GM18502 (cell line): ENCODE results near the gene CADPS2.

ENCODE experiments used
- ATAC-seq: cut with Tn5 transposase; IDR thresholded peaks from one replicate; pipeline ENCODE4 v1.9.1; 2021; ENCODE audit warnings: mild to moderate bottlenecking; ENCODE audit not compliant: unreplicated experiment, poor library complexity

CADPS2 gene

DNA sequence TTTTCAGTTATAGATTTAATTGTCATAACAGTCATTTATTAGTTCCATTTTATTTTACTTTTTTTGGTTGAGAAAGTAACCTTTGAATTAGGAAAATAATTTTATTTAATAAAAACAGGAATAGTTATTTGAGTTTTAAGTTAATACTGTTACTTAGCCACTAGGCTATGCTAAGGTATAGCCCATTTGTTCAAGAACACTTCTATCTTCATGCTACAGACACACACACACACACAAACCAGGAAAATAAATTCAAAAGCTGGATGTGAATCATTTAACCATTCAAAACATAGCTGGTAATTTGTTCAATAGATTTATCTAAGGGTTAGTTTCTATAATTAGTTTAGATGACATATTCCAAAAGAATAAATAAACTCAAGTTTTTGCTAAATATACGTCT is 335.7 kb downstream of the CADPS2 start:
- ATAC-seq: no peak

DNA sequence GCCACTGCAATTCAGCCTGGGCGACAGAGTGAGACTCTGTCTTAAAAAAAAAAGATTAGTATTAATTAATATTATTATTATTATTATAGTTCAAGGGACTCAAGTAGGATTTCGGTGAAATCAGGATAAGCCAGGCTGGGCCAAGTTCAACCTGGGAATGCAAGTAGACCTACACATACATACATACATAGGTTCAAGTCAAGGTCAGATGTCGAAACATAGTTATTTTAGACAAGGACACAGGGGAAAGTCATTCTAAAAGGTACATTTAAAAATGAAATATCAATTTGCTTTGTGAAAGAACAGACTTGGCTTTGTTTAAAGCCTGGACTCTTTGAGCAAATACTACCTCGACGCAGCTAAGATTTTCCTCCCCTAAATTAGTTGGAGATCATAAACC is 336.7 kb downstream of the CADPS2 start:
- no peak for ATAC-seq

DNA sequence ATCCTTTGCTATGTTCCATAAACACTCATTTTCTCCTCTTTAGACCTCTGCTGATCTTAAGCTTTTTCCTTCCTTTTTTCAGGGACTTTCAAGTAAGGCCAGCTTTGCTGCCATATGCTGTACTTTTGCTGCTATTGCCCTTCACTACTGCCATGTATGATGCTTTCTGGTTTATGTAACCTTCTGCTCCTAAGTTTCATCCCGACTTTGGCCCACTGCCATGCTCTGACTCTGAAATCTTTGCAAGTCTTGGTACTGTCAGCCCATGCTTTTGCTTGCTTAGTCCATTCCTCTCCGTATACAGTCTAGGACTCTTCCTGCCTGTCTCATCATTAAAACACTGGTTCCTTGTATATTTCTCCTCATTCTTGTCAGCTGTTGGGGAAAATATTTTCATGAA is 339.8 kb downstream of the CADPS2 start:
- no peak for ATAC-seq

DNA sequence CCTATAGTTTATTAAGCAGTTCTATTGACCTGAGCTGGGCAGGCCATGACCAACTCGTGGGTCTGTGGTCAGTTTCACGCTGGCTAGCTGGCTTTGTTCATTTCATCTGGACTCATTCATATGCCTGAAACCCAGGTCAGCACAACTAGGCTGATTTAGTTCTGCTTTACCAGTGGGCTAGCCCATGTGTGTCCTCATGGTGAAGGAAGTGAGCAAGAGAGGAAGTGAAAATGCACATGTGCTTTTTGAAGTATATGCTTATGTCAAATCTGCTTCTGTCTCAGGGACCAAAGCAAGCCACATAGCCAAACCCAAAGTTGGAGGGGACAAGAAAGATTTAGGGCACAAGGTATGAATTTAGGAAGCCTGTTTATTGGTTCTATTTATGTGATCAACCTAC is 341.8 kb downstream of the CADPS2 start:
- ATAC-seq: peak; percentile 97

DNA sequence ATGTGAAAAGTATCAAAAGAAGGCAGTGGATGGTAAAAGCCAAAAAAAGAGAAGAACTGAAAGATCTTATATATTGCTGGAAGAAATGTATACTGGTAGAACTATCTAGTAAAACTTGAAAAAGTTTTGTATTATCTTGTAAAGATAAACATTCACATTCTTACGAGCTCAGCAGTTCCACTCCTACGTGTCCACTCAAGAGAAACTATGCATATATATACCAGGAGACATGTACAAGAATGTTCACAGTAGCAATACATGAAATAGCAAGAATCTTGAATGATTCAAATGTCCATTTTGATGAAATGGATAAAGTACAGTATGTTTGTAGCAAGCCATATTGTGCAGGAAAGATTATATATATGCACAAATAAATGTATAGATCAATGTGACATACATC is 342.4 kb downstream of the CADPS2 start:
- ATAC-seq: no peak

DNA sequence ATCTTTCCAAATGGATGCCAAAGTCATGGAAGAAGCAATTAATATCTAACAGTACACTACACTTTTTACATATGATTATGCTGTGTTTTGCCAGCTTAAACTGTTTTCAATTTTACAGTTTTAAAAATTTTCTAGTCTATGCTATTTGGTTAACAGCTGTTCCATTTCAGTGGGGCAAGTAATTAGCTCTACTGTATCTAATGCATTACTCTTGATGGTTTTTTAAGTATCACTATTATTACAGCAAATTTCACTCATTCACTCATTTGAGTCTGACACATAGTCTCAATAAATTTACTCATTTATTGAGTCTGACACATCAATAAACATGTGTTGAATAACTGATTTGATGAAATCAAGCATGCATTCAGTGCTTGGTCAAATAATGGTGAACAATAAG is 343.1 kb downstream of the CADPS2 start:
- no peak for ATAC-seq

DNA sequence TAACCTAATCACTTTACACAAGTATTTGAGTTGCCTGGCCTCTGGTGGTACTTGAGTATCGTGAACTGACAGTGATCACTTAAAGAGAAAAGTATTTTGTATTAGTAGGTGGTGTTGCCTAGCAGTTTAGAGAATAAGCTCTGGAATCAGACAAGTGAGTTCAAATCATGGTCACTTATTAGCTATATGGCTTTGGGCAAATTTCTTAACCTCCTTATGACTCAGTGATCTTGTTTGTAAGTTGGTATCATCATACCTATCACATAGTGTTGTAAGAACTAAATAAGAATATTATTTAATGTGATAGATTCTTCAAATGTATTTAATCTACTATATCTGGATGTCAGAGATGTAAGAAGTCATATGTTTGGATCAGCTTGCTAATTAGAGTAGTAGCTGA is 351.2 kb downstream of the CADPS2 start:
- ATAC-seq: no peak

DNA sequence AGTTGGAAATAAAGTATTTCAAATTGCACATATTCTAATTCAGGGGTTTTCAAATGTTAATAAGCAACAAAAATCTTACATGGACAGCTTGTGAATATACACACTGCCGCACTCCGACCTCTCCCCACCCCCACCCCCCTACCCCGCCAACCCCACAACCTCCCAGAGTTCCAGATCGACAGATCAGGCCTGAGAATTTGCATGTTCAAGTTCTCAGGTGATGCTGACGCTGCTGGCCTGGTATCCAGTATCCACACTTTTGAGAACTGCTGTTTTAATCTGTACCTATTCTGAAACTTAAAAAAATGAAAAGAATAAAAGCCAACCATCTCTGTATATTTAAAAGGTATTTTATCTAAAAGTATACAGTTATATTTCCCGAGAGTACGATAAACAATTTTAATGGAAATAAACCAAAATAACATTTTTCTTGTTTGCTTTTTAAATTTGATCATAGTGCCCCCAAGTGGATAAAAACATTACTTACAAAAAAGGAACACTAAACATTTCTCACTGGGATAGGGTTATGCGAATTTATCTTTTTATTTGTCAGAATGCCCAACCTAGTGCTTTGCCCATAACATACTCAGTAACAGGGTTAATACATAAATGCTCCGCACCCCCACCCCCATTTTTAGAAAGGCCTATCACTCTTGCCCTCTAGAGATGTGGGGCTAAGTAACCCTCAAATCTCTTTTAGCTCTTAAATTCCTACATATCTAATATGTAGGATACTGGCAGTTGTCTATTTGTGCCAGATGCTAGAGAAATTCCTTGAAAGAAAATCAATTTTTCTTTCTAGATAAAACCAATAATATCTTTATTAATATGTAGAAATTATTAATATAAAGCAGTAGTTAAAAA is 353.6 kb downstream of the CADPS2 start:
- ATAC-seq: no peak

DNA sequence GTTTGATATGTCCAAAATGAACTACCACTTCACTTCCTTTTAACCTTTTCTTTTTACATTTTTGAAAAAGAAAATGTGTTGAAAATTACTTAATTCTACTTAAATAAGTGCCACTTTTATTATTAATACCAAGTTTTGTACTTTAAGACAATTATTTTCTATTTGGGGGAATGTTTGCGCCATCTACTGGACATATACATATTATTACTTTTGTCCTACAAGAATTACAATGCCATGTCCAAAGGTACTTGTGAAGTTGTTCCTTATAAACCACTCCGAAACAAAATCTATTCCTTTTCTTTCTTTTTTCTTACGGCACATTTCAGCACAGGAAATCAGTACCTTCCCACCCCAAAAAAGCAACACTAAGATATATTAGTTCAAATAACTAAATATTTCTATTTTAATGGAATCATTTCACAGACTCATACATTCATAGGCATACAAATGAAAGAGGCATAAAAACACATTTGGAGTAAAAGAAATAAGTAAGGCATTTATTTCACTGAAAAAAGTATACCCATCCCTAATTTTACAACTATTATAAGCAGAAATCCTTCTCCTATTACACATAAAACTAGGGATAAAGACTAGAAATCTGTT is 357.3 kb downstream of the CADPS2 start:
- ATAC-seq: no peak

DNA sequence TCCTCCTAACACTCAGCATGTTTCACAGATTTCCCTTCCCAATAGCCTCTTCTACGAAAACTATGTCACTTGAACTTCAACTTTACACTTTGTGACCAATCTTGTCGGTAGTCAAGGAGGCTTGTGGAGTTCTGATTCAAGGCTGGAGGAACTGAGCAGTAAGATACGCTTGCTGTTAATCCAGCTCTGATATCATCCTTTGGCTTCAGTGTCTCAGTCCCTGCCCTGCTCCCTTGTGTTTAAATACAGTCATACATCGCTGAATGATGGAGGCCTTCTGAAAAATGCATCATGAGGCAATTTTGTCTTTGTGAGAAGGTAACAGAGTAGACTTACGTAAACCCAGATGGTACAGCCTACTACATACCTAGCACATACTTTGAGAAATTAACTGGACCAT is 360.9 kb downstream of the CADPS2 start:
- ATAC-seq: no peak

DNA sequence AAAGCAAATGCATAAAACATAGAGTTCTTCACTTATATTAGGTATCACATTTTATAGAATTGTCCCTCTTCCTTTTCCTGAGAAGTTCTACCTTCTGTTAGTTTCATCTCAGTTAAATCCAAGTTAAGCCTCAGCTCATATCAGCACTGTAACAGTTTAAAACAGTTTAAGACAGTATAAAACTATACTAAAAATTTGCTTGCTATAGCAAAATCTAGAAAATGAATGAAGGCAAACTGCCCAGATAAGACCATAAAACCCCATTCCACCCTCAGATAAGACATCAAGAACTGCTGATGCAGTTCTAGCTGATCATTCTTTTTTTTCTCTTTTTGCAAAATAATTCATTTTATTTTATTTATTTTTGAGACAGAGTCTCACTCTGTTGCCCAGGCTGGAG is 364.5 kb downstream of the CADPS2 start:
- no peak for ATAC-seq

DNA sequence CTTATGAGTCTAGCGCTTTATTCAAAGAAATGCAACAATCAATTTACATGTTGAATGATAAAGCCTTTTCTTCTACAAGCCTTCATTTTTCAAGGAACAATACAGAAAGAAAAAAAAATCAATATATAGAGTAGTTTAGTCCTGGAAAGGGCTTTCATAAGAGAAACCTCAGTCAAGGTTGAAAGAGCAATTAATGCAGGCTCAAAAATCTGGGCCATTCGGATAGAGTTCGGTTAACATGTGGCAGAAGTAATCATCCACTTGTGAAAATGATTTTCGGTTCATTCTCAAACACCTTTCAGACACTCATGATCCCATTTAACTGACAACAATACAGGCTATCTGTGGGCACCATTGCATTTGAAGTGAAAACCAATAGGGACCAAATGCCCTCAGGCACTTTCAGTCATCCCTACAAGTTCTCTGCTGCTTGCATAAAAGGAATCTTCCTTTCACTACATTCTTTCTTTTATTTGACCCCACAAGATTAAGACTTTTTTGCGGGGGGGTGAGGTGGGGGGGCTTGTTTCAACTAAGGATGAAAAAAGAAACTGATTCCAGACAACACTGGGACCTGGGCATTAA is 365.2 kb downstream of the CADPS2 start:
- no peak for ATAC-seq

DNA sequence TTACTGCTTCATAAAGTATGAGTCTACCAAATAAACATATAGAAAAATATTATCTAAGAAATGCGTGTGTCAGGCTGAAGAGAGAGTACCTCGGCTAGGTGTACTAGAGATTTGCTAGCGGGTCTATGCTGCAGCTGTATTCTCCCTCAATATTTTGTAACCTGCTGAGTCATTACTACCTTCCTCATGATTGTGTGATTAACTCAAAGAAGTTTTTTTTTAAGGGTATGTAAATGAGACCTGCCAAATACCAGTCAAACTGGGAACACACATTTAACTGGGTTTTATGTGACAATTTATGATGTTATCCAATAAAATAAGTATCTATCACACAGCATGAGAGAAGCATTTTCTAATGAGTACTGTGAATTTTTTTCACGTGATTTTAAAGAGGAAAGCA is 367.8 kb downstream of the CADPS2 start:
- ATAC-seq: peak; percentile 74

DNA sequence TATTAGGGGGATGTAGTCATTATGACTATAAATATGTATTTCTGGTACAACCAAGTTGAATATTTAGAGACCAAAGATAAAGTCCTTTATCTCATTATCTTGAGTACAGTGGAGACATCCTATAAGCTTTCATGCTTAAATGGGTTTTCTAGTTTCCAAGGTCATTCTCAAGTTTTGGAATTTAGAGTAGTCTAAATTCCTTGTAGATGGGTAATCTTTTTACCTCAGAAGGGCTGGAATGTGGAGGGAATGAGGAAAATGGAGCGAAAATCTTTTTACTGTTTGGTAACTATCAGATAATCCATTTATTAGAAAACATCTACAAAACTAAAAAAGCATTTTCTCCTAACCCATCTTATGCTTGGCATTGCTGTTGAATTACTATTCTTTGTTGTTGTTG is 368.7 kb downstream of the CADPS2 start:
- ATAC-seq: no peak

DNA sequence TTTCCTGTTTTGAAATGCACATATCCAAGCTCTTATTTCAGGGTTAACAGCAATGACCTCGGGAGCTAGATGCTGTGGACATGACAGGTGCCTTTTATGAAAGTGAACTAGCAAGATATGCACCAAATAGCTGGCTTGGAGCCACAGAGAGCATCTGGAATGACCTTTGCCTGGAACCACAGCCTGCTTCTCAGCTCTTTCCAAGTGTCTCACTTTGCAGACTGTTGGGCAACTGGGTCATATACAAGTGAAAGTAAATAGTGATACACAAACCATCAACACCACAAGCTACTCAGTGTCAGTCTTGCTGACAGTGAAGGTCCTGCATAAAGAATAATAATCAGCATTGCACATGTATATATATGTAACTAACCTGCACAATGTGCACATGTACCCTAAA is 370.9 kb downstream of the CADPS2 start:
- no peak for ATAC-seq

DNA sequence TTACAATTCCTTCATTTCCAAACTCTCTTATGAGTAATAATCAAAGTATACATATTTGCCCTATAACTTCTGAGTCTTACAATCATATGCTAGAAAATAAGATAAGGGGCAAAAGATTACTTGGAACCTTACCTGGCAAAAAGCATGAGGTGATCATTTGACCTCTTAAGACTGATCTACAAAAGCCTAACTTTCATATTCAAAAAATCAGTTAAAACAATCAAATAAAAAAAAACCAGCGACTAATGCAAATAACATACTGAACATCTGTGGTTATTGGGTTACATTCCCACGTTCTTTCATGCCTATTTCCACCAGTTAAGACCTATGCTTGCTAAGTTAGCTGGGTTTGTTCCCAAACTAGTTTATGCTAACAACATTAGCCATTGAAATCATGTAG is 375.0 kb downstream of the CADPS2 start:
- no peak for ATAC-seq

DNA sequence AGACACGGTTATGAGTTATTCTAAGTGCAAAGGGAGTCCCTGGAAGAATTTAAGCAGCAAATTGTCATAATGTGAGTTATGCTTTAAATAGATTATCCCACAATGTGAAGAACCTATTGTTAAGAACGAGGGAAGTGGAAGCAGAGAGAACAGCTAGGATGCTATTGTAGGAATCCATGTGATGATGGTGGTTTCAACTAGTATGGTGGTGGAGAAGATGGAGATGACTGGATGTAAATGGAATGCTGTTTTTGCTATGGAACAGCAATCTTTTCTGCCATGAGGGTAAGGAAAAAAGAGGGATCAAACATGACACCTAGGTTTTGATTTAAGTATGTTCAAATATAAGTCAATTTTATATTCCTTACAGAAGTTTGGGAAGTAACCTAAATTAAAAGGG is 378.7 kb downstream of the CADPS2 start:
- ATAC-seq: no peak

DNA sequence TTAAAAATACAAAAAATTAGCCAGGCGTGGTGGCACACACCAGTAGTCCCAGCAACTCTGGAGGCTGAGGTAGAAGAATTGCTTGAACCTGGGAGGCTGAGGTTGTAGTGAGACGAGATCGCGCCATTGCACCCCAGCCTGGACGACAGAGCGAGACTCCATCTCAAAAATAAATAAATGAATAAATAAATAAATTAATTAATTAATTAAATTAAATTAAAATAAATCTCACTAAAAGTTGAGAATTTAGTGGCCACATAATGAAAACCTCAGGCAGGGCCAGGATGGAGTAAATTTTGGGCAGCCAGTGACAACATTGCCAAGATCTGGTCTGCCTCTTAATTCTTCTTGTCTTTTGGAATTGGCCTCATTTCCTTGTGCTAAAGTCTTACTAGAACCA is 394.3 kb downstream of the CADPS2 start:
- ATAC-seq: no peak

DNA sequence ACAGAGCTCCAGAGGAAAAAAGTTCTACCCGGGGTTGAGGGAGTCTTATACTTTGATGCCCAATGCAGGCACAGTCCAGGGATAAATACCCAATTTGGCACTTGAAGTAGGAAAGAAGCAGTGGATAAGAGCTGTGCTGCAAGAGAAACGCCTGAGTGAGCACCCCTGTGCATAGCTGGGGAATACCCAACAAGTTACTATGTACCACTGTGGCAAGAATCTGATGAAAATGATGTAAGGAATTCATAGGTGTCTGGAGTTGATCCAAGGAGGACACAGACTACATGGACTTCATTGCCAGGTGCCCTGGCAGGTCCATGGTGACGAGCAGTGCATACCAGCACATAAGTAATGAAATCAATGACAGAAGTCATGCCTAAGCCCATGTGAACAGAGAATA is 398.0 kb downstream of the CADPS2 start:
- no peak for ATAC-seq

DNA sequence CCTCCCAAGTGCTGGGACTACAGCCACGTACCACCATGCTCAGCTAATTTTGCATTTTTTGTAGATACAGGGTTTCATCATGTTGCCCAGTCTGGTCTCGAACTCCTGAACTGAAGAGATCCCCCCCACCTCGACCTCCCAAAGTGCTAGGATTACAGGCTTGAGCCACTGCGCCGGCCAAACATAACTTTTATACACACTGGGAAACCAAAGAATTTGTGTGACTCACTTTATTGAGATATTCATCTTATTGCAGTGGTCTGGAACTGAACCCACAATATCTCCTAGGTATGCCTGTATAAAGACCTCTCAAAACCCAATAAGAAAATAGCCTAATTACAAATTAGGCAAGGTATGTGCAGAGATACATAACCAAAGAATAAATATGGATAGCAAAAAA is 399.1 kb downstream of the CADPS2 start:
- ATAC-seq: no peak

DNA sequence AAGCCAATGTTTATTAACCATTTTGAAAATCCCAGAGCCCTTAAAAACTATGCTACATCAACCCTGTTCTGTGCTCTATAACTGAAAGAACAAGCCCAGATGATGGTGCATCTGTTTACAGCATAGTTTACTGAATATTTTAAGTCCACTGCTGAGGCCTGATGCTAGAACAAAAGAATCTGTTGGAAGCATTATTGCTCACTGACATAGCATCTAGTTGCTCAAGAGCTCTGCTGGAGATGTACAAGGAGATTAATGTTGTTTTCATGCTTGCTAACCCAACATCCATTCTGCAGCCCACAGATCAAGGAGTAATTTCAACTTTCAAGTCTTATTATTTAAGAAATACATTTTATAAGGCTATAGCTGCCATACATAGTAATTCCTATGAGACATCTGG is 400.4 kb downstream of the CADPS2 start:
- no peak for ATAC-seq

DNA sequence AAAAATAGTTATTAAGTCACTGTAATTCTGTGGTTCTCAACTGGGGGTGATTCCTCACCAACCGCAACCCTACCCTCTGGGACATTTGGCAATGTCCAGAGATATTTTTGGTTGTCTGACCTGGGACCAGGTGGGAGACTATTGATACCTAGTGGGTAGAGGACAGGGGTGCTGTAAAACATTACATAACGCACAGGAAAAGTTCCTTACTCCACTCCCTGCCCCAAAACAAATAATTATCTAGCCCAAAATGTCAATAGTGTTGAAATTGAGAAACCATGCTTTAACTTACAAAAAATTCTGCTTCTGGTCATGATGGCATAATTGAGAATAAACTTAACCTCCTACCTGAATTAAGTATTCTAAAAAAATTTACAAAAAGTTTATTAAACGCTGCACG is 404.0 kb downstream of the CADPS2 start:
- ATAC-seq: no peak
